Stimulated activated CD8-positive, alpha-beta memory T cell treated with anti-CD3 and anti-CD28 coated beads, Interleukin-4, amount 100 ng/mL, for 24 hours (primary cell): ENCODE measurements around the gene APLF.

Experiments
- DNase-seq: peaks from one replicate; pipeline ENCODE4 v3.0.0-alpha.2; 2020; ENCODE audit warnings: low read depth

Gene APLF, protein sequence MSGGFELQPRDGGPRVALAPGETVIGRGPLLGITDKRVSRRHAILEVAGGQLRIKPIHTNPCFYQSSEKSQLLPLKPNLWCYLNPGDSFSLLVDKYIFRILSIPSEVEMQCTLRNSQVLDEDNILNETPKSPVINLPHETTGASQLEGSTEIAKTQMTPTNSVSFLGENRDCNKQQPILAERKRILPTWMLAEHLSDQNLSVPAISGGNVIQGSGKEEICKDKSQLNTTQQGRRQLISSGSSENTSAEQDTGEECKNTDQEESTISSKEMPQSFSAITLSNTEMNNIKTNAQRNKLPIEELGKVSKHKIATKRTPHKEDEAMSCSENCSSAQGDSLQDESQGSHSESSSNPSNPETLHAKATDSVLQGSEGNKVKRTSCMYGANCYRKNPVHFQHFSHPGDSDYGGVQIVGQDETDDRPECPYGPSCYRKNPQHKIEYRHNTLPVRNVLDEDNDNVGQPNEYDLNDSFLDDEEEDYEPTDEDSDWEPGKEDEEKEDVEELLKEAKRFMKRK

DNA sequence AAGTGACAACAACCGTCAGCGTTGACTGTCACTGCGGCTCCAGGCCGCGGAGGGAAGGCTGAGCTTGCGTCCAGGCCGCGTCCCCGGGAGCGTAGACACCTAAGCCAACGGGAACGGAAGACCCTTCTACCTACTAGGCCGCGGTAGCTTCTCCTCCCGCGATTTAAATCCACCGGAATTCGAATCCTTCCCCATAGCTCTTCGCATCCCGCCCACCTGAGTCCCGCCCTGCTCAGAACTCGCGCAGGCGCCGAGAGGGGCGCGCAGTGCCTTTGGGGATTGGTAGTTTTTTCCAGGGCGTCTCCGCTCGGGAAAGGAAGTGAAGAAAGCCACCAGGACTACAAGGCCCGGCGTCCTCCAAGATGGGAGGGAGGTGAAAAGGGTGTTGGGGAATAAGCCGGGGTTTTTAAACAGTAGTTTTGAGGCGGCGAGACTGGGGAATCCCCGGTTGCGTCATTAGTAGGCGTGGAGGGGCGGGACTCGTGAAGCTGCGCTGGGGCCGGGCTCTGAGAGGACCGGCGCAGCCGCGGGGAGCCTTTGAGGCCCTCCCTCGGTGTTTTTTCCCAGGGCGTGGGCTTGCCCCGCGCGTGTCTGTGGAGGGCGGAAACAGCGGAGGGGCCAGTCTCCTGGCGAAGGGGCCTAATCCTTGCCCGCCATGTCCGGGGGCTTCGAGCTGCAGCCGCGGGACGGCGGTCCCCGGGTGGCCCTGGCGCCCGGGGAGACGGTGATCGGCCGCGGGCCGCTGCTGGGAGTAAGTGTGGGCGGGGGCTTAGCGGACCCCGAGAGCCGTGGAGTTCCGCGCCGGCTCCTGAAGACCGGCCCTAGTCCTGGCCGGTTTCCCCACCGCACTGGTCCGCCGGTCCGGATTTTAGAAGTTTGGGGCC is at the start of gene APLF, which contains the start of gene FBXO48:
Gene APLF, plus strand, starts transcription at position 509 of the 884 bp plus-strand sequence. Its CDS starts 147 bp downstream, at position 656.
Gene FBXO48, minus strand, starts transcription at position 218 of the 884 bp plus-strand sequence. CDS start 2,149 bp downstream, outside the sequence.
- peak; percentile 96 for DNase-seq

DNA sequence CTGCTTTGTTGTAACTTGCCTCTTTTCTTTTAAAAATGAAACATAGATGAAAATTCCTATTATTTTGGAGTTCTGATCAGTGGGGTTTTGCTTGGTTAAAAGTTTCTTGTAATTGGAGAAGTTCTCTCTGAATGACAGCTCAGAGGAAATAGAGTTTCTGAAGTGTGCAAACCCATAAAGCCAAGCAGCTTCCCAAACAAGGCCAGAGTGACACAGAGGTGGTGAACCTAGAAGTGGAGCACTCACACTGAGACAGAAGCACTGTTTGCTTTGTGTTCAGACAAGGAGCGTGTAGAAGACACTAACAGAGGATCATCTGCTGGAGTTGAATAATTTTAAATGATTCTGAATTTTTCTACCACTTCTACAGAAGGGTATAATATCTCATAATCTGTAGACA is 49.5 kb upstream of the APLF start:
- DNase-seq: no peak

DNA sequence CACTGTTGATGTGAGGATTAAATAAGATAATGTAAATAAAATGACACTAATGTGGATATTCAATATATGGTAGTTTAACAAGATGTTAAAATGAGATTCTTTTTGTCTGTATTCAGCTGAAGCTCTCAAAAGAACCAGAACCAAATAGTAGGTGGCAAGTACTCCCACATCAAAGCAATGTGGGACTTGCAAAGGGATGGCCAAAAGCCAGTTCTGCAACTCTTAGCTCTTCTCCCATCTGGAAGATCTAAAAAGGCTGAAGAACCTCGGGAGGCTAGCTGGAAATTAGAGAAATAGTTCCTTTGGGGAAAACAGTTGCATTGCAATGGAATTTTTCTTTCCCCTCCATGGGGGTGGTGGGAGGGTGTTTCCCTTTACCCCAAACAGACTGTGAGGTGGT is 49.0 kb upstream of the APLF start:
- no peak for DNase-seq

DNA sequence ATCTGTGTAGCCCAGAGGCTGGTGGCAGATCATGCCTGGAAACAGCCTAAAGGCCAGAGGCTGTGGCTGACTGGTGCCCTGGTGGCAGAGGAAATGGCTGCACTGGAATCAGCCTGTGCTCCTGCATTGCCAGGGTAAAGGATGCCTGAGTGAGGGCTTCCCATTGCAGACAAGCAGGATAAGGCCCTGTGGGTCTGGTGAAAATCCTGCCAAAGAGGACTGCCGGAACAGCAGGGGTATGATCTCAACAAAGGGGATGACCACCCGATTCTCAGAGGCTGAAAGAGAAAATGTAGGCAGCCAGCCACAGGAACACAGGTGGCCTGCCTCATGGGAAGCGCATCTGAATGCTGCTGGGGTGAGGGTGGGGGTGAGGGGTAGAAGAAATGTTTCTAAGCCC is 48.5 kb upstream of the APLF start:
- DNase-seq: no peak

DNA sequence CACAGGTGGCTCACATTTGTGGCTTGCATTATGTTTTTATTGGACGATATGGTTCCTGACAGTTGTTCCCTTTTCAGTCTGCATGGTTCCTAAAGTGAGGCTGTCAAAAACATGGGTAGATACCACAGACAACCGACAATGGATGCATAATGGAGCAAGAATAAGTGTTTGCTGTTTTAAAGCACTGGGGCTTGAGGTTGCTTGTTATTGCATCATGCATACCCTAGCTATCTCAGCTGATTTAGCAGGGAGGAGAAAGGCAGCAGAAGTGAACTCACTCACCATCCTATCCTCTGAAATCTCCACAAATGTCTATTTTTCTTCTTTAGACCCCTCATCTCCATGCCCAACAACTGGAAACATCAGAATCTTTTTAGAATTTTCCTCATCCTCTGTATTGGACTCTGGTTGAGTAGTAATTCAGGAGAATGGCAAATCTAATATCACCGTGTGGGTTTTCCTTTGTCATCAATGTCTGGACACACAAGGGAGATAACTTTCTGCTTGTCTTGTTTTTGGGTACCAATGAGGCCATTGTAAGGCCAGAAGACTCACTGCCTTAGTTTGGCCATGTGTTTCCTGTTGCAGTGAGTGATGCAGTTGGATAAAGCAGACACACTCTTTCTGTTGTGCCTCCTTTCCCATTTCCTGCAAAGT is 47.0 kb upstream of the APLF start:
- DNase-seq: no peak

DNA sequence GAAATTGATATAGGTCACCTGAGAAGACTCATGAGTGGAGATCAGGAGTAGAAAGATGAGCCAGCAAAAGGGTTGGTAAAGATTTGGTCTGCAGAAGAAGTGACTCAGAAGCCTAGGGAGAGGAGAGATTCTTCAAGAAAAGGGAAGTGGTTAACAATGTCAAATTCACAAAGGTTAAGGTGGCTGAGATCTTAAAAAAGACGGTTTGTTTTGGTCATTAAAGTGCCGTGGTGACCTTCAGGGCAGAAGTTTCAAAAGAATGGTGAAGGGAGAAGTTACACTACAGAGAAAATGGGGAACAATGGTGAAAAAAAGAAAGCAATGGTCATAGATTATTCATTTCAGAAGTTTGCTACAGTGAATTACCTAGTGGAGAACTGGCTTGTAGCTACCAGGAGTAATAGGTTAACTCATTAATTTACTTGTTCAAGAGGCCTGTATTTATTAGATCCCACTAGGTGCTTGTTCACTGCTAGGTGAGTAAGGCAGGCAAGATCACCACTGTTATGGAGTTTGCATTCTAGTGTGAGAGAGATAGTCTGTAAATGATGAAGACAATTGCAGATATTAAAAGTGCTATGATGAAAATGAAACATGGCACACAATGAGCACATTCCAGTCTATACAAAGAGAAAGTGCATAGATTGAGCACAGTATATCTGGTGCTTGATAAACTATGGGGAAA is 43.3 kb upstream of the APLF start:
- DNase-seq: no peak

DNA sequence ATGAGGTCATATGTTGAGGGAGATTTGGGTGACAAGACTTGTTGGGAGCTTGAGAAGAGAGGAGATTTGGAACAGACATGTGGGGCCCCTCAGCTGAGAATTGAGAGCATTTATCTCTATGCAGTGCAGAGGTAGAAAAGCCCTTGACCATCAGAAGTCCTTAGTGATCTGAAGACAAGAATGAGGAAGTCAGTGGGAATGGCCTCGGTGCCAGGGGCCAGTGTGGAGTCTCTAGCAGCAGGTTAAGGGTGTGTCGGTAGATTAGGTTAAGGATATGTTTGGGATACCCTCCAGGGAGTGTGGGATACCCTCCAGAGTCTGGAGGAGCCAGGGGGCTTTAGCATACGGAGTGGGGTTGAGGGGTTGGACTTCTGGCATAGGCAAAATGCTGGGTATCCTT is 41.9 kb upstream of the APLF start:
- no peak for DNase-seq

DNA sequence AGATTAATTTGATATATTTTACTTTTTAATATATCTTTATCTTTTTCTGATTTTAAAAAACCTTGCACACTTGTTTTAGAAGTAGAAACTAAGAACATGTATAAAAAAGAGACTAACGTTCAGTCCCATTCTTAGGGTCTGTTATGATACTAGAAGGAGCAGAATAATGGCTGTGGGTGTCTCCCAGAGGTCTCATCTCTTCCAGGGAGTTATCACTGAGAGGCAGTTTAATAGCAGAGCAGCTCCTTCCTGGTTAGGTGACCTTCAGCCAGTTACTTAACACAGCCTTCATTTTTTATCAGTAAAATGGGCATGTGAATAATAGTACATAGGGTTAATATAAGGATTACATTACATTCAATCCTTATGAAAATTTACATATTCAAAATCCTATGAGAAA is 40.9 kb upstream of the APLF start:
- DNase-seq: no peak

DNA sequence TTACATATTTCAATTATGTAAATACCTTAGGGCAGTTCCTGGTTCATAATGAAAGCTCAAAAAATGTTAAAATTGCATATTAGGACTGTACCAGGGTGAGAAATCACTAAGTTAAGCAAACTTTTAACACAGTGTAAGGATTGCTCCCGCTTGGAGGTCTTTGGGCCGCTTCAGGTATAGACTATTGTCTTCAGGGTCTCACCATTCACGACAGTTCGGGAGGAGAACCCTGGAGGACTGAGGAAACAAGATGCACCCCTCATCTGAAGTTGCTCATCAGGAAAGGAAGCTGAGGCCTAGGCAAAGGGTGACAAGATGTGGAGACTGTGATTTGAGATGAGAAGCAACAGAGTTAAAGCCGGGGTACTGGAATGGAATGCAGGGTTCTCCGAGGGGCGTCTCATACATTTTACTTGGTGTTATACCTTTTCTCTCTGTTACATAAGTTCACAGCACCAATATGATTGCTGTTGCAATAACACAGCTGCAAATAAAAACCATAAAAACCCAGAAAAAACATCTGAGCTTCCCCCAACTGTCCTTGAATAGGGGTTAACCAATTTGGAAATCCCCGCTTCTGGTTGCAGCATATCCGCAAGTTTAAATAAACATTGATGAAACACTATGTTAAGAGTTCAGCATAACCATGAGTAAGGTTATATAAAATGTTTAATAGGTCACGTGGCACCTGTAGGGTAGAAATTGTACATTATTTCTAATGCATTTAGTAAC is 40.4 kb upstream of the APLF start:
- DNase-seq: no peak

DNA sequence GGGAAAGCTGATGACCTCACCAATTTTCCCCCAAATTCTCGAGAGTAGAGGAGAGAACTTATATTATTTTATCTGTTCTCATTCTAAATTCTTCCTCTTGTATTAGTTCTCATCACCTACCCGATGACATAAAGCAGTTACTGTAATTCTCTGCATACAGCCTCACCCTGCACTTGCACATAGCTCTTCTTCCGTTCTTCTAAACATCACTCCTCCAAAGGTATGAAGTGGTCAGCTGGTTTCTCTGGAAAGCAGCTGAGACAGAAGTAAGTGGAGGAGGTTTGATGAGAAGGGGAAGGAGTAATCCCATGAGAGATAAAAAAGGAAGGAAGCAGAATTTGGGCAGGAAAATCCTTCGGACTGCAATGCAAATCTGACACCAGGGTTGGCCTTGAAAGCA is 39.3 kb upstream of the APLF start:
- no peak for DNase-seq

DNA sequence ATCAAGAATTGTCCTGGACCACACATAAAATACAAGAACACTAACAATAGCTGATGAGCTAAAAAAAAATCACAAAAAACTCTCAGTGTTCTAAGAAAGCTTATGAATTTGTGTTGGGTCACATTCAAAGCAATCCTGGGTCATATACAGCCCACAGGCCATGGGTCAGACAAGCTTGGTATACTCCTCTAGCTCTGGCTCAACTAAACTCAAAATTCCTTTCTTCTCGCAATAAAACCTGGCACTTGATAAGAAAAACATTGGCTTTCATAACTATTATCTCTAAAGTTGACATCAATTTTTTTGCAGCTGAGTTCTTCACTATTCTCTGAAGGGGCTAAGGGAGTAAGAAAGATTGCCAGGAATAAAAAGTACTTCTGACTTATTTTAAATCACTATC is 38.6 kb upstream of the APLF start:
- no peak for DNase-seq

DNA sequence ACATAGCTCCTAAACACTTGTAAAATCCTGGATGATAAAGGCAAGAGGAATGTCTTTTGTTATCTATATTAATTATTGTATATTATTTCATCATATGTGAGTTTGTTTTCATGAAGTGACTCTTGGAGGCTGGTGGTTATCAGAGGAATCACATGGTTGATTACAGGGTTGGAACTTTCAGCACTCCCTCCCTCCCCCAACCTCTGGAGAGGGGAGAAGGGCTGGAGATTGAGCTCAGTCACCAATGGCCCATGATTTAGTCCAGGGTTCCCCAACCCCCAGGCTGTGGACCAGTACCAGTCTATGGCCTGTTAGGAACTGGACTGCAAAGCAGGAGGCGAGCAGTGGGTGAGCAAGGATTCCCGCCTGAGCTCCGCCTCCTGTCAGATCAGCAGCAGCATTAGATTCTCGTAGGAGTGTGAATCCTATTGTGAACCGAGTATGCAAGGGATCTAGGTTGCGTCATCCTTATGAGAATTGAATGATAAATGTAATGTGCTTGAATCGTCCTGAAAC is 38.0 kb upstream of the APLF start:
- DNase-seq: no peak

DNA sequence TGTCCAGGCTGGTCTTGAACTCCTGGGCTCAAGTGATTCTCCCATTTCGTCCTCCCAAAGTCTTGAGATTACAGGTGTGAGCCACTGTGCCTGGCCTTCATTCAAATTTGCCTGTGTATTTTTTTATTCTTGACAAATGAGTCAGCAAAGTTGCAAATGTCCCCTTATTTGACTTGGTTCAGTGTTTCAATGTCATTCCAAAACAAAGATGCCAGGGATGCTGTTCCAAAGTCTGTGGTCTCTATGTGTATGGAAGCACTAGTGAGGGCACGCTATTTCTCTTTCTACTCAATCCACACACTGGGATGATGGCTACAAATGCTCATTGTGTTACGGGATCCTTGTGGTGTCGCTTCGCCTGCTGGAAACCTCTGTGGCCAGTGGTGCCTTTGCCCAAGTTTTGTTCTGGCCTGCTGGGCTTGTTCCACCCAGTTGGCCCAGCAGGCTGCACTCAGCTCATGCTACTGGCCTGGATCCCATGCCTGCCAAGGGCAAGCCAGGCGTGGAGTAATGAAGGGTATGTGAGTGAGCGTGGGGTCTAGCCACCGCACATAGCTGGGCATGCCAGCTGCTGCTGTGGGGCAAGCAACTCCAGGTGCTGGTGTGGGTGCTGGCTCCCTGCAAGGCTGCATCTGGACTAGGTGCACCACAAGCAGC is 35.9 kb upstream of the APLF start:
- no peak for DNase-seq

DNA sequence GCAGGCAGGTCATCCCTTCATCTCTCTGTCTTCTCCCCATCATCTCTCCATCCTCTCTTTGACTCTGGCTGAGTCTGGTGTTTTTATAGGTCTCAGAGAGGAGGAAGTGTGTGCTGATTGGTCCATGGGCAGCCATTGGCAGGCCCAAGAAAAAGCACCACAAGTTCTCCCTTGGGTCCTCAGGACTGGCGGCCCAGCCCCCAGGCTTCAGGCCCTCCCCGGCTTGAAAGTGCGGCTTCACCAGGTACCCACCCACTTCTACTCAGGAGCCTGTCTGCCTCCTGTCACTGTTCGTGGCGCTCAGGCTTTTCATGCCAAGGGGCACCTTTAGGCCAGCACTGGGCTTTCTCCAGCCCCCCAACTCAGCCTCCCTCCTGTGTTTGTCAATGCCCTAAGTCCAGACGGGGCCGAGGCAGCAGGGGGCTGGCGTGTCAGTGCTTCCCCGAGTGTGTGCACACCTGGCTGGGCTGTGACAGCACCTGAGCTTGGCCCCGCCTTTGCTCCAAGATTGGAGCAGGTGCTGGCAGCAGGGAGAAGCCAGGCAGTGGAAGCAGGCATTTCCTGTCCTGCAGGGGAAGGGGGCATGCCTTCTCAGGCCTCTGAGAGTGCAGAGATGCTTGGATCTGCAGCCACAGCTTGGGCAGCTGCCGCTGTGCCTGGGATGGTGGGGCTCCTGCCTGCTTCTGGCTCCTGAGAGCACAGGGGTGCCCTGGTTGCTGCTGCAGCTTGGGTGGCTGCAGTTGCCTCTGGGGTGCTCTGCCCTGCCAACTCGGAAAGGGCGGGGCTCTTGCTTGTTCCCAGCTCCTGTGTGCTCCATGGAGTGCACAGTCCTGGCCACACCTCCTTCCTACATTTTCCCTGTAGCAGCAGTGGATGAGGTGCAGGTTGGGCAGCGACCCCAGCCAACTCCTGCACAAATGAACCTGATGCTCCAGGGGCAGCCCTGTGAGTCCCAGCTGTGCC is 34.4 kb upstream of the APLF start:
- DNase-seq: no peak

DNA sequence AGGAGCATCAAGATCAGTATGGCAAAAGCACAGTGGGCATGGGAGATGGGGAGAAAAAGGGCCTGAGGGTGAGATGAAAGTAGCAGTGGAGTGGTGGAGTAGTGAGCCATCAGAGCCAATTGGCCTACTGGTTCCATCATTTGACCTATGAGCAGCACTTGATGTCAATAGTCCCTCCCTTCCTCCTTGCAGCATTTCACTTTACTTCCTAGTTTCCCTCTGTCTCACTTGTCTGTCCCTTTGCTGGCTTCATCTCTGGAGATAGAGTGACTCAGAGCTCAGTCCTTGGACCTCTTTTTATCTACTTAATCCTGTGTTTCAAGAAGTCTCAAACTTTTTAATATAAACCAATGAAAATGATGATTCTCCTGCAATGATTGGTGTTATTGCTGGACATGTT is 32.4 kb upstream of the APLF start:
- no peak for DNase-seq

DNA sequence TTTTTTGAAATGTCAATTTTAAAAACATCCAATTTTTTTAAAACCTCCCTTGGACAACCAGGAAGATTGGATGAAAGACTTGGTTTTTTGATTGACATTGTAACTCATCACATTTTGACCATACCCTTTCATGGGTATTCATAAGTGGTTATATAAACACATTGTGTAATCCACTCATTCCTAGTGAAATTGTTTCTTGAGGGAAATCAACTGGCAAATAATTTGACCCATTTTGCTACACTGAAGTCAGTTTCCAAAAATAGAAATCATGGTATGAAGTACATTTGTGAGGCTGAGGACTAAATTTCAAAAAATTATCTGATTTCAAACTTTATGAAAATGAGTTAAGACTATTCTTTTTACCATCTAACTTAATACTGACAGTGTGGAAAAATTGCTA is 31.8 kb upstream of the APLF start:
- no peak for DNase-seq

DNA sequence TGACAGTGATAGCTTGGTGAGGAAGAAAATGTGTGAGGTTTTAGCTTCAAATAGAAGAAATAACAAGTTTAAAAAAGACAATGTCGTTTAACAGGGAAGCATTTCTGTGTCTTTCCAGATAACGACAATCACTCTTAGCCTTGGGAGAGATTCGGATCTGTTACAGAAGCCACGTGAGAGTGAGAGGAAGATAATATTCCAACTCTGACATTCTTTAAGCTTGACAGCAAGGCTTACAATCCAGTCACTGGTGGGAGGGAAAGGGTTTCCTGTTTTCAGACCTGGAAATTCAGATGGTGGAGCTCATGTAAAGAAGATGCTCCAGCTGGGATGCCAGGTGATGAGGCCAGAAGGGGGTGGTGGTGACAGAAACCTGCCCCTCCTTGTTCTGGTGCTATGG is 31.1 kb upstream of the APLF start:
- no peak for DNase-seq

DNA sequence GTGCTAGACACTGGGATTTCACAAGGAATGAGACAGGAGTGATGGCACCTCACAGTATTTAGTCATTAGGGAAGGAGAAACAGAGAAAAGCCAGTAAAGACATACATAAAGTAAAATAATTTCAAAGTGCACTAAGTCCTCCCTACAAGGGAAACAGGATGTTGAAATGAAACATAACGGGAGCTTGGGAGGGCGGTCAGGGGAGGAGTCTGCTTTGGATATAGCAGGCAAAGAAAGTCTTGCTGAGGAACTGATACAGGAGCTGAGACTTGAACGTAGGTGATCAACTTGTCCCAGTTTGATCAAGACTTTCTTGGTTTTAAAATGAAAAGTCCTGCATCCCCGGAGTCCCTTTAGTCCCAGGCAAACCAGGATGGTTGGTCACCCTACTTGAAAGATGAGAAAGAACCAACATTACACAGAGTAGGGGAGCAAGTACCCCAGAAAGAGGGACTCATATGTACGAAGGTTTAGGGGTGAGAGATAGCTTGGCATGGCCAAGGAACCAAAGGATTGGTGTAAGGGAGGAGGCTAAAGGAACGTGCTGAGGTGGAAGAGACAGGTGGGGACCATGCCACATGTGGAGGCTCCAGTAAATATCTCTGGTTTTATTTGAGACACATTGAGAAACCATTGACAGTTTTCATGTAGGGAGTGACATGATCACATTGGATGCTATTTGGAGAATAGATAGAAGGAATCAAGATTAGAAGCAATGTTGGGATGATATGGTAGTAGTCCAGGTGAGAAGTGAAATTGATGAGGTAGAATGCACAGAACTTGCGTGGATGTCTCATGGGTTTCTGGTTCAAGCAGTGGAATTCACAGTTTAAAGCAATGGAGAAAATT is 28.7 kb upstream of the APLF start:
- DNase-seq: no peak
